ENCODE data around the gene CLDN18.

GRCh38 chr3:138031536-138031935 is 21.6 kb downstream of the CLDN18 start:
- no peak for TF ChIP-seq ZNF274 (IDR thresholded peaks at IDR 0.05; ENCODE audit: low read depth, low read length)
- TF ChIP-seq YY1 (IDR thresholded peaks at IDR 0.05; ENCODE audit: insufficient read depth, insufficient read length): no peak

Data from NT2/D1 (cell line).